GM19372 (cell line): Measurements from ENCODE around the gene CCS.
"Not testable (repeated sequence)": the region's sequence is repeated elsewhere in the genome, so short reads cannot be mapped to it uniquely, and the experiment has no call there.

Experiments used
- ATAC-seq: cut with Tn5 transposase; IDR thresholded peaks from one replicate; pipeline ENCODE4 v1.9.1; 2021; ENCODE audit warnings: mild to moderate bottlenecking, low read depth, moderate library complexity; ENCODE audit not compliant: unreplicated experiment

Gene CCS

DNA sequence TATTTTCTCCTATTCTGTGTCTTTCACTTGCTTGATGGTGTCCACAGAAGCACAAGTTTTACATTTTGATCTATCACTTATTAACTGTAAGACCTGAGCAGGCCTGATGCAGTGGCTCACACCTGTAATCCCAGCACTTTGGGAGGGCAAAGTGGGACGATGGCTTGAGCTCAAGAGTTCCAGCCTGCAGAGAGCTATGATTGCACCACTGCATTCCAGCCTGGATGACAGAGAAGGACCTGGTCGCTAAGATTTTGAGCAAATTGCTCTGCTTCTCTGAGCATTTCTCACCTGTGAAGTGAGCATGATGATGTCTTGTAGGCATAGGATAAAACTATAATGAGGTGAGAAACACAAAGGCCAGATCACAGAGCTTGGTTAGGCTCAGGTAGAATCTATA, 6.8 kb upstream of the CCS start:
- no peak for ATAC-seq

DNA sequence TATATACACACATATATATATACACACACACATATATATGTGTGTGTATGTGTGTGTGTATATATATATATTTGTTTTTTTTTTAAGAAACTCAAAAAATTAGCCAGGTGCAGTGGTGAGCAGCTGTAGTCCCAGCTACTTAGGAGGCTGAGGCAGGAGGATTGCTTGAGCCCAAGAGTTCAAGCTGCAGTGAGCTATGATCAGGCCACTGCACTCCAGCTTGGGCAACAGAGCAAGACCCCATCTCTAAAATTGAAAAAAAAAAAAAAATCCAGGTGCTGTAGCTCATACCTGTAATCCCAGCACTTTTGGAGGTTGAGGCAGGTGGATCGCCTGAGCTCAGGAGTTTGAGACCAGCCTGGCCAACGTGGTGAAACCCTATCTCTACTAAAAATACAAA, 3.7 kb upstream of the CCS start:
- ATAC-seq = not testable (repeated sequence)

DNA sequence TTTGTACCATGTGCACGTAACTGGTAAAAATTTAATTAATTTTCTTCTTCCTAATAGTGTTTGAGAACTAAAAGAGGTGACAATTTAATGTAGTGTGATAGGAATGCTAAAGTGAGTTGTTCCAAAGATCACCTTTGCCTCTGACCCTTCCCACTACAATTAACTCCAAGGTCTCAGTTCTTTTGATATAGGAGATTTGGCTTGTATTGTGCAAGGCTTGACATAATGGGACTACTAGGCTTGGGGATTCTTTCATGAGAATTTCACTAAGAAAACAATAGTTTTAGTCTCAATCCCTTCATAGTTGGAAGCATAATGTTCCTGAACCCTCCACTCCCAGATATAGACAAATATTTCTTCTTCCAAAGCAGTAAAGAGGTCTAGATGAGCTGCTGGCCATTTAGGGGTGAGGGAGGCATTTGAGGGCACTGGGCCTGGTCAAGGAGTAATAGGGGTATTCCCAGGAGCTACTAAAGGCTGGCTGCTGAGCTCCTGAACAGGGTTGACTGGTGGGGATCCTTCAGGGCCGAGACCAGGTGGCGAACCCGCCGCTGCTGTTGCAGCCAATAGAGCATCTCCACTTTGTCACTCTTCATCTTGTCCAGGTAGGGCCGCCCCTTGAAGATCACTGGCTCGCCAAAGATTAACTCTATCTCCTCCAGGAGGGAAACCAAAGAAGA, 2.8 kb upstream of the CCS start:
- ATAC-seq = no peak

DNA sequence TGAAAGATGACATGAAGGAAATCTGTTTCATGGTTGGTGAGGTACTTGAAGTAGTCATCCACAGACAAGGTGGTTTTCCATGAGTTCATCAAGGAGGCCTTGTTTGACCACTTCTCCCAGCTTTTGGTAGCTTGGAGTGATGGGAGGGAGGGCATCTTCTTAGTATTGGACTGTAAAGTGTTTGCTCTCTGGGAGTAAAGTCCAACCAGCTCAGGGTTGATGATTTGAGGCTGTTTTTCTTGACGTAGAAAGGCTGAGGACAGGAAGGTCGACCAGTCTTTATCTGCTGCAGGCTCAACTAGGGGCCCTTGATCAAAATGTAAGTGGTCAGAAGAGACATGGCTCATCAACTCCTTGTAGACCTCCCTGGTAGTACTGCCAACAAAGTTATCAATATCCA, 1.8 kb upstream of the CCS start:
- no peak for ATAC-seq

DNA sequence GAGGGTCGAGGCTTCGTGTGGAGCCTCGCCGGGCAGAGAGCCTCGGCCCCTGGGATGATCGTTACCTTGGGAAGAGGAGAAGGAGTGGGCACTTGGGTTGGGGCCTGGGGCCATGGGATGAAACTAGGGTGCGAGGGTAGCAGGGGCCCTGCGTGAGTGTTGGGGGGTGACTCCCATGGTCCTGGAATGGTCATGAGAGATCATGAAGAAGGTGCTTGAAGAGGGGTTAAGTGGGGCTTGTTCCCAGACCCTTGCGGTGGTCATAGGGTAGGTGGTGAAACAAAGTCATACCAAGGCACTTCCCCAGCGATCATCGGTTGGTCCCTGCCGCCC, 284 bp downstream of the CCS start:
- ATAC-seq = peak; percentile 22

DNA sequence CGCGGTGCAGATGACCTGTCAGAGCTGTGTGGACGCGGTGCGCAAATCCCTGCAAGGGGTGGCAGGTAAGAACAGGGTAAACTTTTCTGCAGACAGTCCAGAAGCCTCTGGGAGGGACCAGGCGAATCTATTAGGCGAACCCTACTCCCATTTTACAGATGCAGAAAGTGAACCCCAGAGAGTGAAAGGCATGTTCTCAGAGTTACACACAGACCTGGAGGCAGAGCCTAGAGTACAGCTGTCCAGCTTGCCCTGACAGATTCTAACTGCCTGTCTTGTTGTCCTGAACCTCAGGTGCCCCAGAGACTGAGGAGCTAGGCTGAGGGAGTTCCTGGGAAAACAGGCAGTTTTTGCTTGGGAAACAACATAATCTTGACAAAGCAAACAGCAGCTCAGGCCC, 665 bp downstream of the CCS start:
- ATAC-seq = no peak

DNA sequence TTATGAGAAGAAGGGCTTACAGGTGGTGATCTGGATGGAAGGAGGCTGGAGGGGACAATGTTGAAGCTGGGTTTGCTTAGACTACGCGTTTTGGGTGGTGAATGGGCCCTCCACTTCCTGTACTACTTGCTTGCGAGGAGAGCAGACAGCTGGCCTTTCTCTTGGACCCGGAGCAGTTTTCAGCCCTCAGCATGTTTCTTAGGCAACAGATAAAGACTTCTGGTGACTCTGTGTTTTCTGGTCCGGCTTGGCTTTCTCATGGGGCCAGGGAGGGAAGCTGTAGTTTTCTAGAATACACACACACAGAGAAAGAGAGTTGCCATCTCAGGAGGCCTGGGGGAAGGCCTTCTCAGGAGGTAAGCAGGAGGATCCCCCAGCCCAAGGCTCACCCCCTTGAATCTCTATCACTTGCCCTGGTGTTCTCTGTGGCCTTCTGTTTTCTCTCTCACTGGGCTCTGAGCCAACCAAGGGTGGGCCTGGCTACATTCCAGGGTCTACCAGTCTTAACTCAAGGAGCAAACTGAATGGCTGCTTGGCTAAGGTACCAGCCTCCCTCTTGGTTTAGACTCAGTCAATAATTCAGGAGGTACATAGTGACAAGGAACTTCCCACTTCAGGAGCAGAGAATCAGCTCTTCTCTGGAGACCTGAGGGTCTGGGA, 2.4 kb downstream of the CCS start:
- ATAC-seq = no peak

DNA sequence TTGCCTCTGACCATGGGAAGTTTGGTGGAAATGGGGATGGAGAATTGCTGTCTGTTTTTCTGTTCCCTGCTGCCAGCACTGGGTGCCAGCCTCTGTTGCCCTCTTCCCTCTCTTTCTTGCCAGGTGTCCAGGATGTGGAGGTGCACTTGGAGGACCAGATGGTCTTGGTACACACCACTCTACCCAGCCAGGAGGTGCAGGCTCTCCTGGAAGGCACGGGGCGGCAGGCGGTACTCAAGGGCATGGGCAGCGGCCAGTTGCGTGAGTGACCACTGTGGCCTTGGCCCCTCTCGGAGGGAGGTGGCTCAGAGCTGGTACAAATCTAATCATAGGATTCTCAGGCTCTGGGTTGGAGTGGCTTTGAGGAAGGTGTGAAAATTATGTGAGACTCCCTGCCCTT, 6.0 kb downstream of the CCS start:
- ATAC-seq = no peak

DNA sequence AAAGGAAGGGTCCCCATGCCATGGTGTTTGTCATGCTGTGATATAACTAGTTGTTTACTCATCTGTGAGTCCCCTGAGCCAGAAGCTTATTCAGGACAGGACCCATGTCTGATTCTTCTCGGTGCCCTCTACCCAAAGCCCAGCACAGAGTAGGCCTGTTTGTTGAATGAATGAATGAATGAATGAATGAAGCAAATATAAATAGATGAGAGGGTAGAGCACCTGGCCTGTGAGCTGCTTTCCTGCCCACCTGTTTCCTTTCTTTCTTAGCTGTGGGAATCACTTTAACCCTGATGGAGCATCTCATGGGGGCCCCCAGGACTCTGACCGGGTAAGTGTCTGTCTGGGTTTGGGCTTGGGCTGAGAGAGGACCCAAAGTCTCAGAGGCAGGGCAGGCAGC, 7.2 kb downstream of the CCS start:
- no peak for ATAC-seq

DNA sequence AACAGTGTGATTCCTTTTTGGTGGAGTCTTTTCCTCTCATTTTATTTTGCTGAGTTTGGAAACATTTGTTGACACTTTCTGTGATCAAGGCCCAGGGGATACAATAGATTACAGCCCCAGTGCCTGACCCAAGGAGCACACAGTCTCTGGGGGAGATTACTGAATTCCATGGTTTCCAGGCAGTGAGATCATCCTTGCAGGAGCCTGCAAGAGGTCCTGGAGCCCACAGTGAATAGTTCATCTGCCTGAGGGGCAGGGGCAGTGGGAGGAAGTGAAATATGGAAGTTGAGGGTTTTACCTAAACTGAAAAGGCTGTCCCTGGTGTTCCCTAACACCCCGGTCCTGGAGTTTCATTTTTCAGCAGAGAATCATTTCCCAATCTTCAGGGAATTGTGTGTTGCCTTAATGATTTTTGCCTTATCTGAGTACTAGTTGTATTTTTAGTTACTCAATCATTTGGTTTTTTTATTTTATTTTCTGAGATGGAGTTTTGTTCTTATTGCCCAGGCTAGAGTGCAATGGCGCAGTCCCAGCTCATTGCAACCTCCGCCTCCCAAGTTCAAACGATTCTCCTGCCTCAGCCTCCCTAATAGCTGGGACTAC, 7.7 kb downstream of the CCS start:
- no peak for ATAC-seq

DNA sequence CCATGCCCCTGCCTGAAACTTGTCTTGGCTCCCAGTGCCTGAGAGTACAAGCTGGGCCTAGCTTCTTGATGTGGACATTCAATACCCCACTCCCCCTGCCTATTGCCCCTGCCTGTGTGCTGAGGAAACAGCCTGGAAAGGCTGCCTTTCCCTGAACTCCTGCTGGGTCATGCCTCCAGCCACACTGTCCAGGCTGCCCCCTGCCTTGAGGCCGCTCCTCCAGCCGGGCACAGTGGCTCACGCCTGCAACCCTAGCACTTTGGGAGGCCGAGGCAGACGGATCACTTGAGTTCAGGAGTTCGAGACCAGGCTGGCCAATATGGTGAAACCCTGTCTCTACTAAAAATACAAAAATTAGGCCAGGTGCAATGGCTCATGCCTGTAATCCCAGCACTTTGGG, 10.1 kb downstream of the CCS start:
- ATAC-seq = no peak

DNA sequence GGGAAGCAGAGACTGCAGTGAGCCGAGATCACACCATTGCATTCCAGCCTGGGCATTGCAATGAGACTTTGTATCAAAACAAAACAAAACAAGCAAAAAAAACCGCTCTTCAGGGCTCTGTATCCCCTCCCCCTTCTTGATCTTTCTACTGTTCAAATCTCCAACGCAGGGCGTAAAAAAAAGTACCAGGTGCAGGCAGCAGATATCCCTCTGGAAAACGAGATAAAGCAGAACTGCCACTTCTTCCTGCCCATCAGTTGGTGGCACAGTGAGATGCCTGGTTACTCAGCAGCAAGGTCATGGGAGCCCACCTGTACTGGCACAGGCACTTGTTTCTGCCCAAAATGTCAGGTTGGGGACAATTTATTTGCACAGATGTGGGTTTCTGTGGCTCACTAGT, 11.2 kb downstream of the CCS start:
- ATAC-seq = no peak

DNA sequence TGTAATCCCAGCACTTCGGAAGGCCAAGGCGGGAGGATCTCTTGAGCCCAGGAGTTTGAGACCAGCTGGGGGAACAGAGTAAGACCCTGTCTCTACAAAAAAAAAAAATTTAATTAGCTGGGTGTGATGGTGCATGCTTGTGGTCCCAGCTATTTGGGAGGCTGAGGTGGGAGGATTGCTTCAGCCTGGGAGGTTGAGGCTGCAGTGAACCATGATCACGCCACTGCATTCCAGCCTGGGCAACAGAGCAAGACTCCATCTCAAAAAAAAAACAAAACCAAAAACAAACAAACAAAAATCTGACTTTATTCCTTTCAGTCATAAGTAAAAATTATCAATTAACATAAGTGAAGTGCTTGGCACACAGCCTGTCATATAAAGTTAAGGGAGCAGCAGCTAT, 13.6 kb downstream of the CCS start:
- ATAC-seq = not testable (repeated sequence)

DNA sequence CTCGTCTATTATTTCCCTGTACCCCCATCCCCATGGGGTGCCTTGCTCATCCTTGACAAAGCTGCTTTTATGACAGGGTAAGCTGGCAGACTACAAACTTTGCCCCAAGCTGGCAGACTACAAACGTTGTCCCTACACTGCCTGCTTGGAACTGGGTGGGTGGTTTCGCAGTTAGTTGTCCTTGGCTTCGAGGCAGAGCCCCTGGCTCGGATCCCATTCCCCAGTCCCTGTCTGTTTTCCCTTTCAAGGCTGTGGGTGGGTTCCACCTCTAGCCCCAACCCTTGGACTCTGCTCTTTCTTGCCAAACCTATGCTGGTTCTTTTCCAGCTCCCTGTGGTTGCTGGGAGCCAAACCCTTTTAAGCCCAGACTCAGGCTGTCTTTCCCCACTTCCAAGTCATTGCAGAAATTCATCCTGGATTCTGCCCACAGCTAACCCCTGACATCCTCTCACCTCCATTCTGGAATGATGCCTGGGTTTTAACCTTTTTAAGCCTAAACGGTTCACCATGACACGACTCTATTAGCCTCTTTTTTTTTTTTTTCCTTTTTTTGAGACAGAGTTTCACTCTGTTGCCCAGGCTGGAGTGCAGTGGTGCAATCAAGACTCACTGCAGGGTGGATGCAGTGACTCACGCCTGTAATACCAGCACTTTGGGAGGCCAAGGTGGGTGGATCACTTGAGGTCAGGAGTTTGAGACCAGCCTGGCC, 14.3 kb downstream of the CCS start:
- ATAC-seq = no peak

DNA sequence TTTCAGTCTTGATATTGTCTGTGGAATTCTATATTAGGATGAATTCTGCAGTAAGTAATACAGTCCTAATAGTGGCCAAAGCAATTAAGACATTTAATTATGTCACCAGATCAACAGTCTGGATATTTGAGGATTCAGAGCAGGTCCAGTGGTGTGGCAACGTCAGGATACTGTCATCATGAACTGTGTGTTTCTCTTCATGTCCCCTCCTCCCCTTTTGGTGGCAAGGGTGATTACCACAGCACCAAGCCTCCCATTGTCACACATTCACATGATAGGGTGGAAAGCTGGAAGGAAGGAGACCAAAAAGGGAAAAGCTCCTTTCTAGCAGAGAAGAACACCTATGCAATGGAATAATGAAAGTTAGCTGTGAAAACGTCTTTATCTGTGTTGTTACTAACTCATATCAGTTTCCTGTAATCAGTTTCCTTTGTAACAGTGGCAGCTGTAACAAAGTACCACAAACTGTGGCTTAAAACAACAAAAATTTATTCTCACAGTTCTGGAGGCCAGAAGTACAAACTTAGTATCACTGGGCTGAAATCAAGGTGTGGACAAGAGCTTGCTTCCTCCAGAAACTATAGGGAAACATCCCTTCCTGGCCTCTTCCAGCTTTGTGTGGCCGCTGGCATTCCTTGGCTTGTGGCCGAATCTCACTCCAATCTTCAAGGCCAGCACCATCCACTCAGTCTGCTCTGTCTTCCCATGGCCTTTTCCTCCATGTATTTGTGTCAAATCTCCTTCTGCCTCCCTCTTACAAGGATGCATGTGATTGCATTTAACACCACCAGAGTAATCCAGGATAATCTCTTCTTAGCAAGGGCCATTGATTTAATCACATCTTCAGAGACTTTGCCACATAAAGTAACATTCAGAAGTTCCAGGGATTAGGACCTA, 17.0 kb downstream of the CCS start:
- ATAC-seq = no peak

DNA sequence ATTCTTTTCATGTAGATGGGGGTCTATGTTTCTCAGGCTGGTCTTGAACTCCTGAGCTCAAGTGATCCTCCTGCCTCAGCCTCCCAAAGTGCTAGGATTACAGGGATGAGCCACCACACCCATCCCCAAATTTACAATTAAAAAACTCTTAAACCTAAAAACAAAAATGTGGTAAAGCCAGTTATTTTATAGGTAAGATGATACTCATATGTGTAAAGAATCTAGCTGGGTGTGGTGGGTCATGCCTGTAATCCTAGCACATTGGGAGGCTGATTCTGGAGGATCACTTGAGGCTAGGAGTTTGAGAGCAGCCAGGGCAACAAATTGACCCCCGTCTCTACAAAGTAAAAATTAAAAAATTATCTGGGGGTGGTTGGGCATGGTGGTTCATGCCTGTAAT, 19.5 kb downstream of the CCS start:
- ATAC-seq = no peak

DNA sequence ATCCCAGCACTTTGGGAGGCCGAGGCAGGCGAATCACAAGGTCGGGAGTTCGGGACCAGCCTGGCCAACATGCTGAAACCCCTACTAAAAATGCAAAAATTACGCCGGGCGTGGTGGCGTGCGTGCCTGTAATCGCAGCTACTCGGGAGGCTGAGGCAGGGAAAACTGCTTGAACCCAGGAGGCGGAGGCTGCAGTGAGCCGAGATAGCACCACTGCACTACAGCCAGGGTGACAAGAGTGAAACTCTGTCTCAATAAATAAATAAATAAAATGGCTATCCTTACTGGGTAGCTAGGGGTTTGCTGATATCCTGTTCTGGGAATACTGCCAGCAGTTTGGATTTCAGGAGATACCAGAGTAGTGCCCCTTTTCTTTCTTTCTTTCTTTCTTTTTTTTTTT, 21.1 kb downstream of the CCS start:
- no peak for ATAC-seq

DNA sequence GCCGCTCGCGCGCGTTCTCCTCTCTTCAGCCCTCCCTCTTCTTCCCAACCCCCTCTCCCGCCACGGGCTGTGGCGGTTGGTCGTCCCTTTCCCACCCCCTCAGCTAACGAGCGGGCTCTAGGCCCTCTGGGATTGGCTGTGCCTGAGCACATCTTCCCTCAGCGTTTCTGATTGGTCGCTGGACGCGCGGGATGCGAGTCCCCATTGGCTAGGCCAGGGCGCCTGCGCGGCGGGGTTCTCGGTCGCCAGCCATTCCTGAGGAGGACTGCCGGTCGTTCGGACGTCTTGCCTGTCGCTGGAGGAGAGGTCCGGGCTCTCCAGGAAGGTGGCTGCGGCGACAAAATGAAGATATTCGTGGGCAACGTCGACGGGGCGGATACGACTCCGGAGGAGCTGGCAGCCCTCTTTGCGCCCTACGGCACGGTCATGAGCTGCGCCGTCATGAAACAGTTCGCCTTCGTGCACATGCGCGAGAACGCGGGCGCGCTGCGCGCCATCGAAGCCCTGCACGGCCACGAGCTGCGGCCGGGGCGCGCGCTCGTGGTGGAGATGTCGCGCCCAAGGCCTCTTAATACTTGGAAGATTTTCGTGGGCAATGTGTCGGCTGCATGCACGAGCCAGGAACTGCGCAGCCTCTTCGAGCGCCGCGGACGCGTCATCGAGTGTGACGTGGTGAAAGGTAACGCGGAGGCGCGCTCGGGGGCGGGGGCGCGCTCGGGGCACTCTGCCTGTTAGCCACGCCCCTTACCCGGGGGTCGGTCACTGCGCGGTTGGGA, 23.6 kb downstream of the CCS start, which contains the start of gene RBM14:
TSS of gene RBM14 (plus strand) at position 252 of the 776 bp plus-strand sequence. CDS start at position 343, 91 bp downstream.
- peak; percentile 88 for ATAC-seq

DNA sequence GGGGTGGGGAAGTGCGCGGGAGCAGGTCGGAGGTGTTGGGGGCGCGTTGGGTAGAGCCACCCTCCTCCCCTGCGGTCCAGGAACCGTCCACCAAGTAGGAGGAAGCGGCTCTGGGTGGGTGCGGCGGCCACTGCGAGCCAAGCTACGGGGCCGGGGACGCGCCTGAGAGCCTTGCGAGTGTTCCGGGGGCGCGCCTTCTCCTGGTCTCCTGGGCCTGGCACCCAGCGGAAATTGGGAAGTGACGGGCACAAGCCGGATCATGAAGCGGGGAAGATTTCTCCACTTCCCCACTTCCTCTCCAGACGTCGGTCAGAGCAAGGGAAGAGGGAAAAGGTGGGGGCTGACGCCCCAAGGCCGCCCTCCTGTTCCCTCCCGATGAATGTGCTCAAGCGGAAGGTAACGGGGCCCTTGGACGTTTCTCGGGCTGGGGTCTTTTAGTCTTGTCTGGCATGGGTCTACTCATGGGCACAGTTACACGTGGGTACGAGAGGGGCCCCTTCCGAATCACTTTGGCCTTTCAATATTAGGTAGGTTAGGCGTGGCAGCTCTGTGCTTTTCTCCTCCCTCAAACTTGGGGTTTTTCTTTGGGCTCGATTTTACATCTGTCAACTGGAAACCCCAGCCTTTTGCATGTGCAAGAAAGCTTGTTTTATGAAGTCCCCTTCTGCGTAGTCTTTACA, 24.3 kb downstream of the CCS start:
- ATAC-seq = no peak
